NCI-H774 (cell line): ENCODE results near the gene OXT.
"Not testable (repeated sequence)": the region's sequence is repeated elsewhere in the genome, so short reads cannot be mapped to it uniquely, and the experiment has no call there.

Source experiments
- DNase-seq: peaks from one replicate; lab custom pipeline; 2025; lab: John Stamatoyannopoulos, UW

OXT gene

GRCh38 chr20:3071610-3072529 lies at the start of gene OXT:
OXT (plus strand) TSS chr20:3071620; CDS start chr20:3071656, 36 bp downstream.
- no peak for DNase-seq

GRCh38 chr20:3021777-3022176 lies 49.6 kb upstream of the OXT start:
- DNase-seq = no peak

- not testable (repeated sequence) for DNase-seq
Observed at GRCh38 chr20:3022559-3023490, 48.6 kb upstream of the OXT start.

- DNase-seq = no peak
Observed at GRCh38 chr20:3027987-3028386, 43.4 kb upstream of the OXT start.

- no peak for DNase-seq
Observed at GRCh38 chr20:3031524-3032147, 39.8 kb upstream of the OXT start.

GRCh38 chr20:3032624-3033023 lies 38.8 kb upstream of the OXT start:
- DNase-seq = no peak

GRCh38 chr20:3037654-3038053 lies 33.8 kb upstream of the OXT start:
- no peak for DNase-seq

GRCh38 chr20:3038454-3038853 lies 33.0 kb upstream of the OXT start:
- no peak for DNase-seq

GRCh38 chr20:3039426-3039825 lies 32.0 kb upstream of the OXT start:
- DNase-seq = no peak

- DNase-seq = no peak
Observed at GRCh38 chr20:3040086-3040485, 31.3 kb upstream of the OXT start.

GRCh38 chr20:3041854-3042409 lies 29.5 kb upstream of the OXT start:
- peak; percentile 18 for DNase-seq

GRCh38 chr20:3042625-3043024 lies 28.8 kb upstream of the OXT start:
- DNase-seq = peak; percentile 16

- no peak for DNase-seq
Observed at GRCh38 chr20:3043322-3043721, 28.1 kb upstream of the OXT start, which contains the start of gene GNRH2. GNRH2 (plus strand) TSS chr20:3043622; CDS start chr20:3044415, 793 bp downstream.

- DNase-seq = no peak
Observed at GRCh38 chr20:3044336-3044965, 27.0 kb upstream of the OXT start.

GRCh38 chr20:3045042-3045815 lies 26.2 kb upstream of the OXT start:
- no peak for DNase-seq

GRCh38 chr20:3045816-3046676 lies 25.4 kb upstream of the OXT start, which contains the start of gene MRPS26:
MRPS26 (plus strand) TSS chr20:3046052; CDS start chr20:3046069, 17 bp downstream.
- peak; percentile 90 for DNase-seq

- DNase-seq = peak; percentile 36
Observed at GRCh38 chr20:3046677-3047462, 24.6 kb upstream of the OXT start.
